GM12872 (cell line): ENCODE data around the gene CSTB.

Experiments used
- CTCF ChIP-seq: IDR thresholded peaks from 3 replicates; pipeline ENCODE4 v1.5.1; 2011; ENCODE audit warnings: low read depth, mild to moderate bottlenecking, low read length, moderate library complexity; ENCODE audit not compliant: insufficient read depth

CSTB gene

GRCh38 chr21:43775190-43775589 is 918 bp downstream of the CSTB start:
- no peak for TF ChIP-seq CTCF

GRCh38 chr21:43774163-43774562 is 1.9 kb downstream of the CSTB start:
- no peak for TF ChIP-seq CTCF

DNA sequence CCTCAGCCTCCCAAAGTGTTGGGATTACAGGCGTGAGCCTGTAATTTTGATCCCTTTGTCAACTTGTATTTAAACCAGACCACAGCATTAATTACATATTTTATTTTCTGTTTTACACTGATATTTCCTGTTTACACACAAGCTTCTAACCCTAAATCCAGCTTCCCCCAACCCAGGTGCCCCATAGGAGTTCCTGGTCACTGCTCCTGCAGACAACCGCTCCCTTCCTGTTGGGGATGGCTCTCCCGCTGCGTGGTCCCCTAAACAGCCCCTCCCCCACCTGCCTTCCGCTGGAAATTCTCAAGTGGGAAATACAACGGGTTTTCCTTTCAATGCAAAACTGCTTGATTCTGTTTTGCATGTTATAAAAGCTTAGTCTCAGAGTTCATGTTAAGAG is 3.7 kb downstream of the CSTB start:
- no peak for TF ChIP-seq CTCF

DNA sequence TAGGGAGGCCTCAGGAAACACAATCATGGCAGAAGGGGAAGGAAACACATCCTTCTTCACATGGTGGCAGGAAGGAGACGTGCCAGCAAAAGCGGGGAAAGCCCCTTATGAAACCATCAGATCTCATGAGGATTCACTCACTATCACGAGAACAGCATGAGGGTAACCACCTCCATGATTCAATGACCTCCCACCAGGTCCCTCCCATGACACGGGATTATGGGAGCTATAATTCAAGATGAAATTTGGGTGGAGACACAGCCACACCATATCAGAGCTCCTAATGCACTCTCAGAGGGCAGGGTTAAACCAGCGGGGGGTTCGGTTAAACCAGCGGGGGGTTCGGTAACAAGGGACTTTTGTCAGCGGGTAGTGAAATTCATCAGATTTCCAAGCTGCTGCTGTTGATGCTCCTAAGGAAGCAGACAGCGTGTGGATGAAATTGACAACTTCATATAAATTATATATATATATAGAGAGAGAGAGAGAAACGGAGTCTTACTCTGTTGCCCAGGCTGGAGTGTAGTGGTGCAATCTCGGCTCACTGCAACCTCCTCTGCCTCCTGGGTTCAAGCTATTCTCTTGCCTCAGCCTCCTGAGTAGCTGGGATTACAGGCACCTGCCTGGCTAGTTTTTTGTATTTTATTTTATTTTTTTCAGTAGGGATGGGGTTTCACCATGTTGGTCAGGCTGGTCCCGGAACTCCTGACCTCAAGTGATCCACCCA is 4.2 kb downstream of the CSTB start:
- no peak for TF ChIP-seq CTCF

- TF ChIP-seq CTCF, result no peak
These were observed 4.9 kb downstream of the CSTB start for GRCh38 chr21:43771199-43771675.

DNA sequence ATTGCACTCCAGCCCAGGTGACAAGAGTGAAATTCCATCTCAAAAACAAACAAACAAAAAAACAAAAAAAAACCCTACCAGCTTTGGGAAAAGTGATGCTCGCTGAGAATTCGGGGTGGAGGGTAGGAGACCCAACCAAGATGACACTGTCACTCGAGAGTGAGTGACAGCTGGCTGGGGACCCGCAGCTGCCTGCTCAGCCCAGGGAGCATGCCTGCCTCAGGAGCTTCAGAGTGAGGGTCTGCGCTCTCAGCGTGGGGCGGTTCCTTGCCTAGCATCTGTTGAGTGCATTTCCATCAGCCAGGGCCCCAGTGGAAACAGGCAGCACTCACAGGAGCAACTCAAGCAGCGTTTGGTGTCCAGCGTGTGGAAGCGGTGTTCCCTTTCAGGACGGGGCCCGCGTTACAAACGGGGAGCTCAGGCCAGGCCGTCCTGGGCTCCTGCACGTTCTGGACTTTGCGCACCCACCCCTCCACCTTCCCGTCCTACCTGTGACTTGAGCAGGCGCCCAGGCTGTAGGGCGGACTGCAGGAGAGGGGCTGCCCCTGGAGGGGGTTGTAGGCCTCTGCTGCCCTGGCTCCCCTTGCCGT is 5.9 kb downstream of the CSTB start:
- TF ChIP-seq CTCF, result no peak

GRCh38 chr21:43769325-43769958 is 6.7 kb downstream of the CSTB start:
- no peak for TF ChIP-seq CTCF
